ENCODE data around the gene OR1A2.

DNA sequence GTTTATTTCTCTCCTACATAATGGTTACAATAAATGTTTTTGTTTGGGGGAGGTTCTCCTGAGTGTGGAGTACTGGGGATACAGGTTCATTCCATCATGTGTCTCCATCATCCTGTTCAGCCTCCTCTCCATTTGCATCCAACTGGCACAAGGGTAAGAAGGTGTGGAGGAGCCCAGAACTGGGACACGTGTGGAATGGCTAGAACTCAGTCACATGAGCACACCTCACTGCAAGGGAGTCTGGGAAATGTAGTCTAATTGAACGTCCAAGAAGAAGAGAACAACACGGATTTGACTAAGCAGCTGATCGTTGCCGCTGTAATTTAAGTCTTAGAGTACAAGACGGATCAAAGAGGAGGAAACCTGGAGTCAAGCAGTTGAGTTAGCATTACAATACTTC, 16.3 kb downstream of the OR1A2 start:
- TF ChIP-seq POLR2A (IDR thresholded peaks at IDR 0.05), result no peak
- TF ChIP-seq, protein P1, sequence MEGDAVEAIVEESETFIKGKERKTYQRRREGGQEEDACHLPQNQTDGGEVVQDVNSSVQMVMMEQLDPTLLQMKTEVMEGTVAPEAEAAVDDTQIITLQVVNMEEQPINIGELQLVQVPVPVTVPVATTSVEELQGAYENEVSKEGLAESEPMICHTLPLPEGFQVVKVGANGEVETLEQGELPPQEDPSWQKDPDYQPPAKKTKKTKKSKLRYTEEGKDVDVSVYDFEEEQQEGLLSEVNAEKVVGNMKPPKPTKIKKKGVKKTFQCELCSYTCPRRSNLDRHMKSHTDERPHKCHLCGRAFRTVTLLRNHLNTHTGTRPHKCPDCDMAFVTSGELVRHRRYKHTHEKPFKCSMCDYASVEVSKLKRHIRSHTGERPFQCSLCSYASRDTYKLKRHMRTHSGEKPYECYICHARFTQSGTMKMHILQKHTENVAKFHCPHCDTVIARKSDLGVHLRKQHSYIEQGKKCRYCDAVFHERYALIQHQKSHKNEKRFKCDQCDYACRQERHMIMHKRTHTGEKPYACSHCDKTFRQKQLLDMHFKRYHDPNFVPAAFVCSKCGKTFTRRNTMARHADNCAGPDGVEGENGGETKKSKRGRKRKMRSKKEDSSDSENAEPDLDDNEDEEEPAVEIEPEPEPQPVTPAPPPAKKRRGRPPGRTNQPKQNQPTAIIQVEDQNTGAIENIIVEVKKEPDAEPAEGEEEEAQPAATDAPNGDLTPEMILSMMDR (IDR thresholded peaks at IDR 0.05), result no peak

Measured in thyroid gland (tissue), 4 donors.